ENCODE data around the gene CLCN4.

CLCN4 gene

DNA sequence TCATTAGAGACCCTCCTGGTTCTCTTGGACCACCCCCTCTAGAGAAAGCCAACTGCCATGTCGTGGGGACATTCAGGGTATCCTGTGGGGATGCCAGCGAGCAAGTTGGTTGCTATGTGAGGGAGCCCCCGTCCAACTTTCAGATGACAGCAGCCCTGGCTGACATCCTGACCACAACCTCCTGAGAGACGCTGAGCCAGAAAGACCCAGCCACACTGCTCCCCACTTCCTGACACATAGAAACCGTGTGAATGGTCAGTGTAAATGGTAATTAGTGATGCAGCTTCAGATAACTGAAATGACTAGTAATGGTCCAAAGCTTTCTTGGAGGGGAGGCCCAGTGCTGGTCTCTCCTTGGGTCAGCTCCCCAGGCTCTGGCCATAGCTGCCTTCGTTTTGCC is 10.8 kb downstream of the CLCN4 start:
- ATAC-seq = no peak

DNA sequence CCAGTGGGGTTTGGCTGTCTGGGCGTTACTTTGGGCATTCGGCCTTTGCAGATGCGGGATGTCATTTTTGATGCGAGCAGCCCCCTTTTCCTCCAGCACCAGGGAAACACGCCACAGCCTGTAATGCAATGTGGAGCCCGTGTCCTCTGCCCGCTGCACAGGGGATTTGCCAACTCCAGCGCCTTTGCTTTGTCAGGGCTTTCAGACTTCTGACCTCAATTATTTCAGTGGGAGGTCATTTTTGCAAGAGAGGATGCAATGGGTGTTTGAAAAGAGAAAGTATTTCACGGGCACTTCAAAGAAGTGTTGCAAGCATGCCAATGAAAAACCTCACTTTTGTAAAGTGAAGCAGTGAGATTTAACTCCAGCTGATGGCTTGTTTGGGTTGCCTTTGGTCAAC is 11.5 kb downstream of the CLCN4 start:
- DNase-seq (no peak), ATAC-seq (no peak)

More for the DNA sequence above, 10.8 kb downstream of the CLCN4 start:
- no peak for DNase-seq

DNA sequence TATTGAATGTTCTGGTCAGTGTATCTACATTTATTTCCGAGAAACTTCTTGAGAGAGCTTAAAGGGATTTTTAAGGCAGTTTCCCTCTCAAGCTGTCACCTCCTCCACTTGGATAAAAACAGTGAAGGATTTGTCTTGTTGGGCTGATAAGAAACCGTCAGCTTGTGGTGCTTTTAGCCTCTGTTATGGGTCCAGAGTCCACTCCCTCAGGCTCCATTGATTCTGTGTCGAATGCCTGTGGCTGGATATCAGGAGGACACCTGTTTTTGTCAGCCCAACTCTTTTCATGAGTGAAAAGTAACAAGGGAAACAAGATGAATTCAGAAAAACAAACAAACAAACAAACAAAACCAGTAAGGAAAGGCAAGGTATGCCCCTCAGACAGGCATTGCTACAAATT is 12.4 kb downstream of the CLCN4 start:
- DNase-seq (no peak), ATAC-seq (no peak)

DNA sequence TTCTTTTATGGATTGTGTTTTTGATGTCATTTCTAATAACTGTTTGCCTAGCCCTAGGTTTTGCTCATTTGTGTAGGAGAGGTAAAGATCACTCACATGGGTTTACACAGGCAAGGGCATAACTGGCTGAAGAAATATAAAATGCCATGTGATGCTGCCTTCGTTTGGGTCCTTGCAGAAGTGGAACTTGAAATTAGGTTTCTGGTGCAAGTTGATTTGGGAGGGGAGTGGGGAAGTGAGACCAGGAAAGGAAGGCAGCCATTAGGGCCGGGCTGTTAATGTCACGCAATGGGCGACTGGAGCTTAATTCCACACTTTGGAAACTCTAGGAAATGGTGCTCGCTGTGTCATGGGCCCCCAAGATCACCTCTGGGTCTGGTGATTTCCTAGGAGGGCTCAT is 14.5 kb downstream of the CLCN4 start:
- ATAC-seq (no peak), DNase-seq (no peak)

DNA sequence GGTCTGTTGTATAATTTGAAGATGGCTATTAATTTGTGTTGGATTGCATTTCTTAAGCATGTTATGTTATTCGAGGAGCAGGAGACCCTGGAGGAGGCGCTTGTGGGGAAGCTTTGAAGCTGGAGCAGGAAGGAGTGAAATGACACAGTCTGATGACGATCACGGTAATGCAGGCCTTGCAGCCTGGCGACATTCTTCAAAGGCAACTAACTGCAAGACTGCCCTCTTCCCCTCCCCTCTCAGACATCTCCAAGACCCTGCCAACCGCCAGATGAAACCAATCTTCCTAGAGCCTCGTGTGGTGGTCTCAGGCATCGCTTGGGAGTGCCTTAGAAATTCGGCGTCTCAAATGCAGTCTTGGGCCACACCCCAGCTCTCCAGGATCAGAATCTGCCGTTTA is 16.1 kb downstream of the CLCN4 start:
- no peak for DNase-seq
- no peak for ATAC-seq

DNA sequence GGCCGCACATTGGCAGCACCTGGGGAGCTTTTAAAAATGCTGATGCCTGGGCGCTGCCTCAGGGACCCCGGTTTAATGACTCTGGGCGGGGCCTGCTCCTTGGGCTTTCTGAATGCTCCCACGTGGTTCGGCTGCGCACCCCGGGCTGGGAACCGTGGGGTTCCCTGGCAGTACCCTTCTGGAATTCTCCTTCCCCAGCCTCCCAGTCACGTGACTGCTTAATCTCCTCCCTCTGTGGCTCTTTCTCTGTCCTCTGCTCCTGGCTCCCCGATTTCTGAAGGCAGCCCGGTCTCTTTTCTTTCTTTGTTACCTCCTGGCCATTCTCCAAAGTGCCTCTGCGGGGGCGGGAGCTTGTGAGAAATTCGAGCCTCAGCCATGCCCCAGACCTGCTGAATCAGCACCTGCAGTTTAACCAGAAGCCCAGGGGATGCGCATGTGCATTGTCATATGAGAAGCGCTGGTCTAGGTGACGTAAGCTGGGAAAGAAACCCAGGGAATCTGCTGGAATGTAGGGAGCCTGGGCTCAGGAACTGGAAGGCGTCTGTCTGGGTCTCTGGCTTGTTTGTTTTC is 16.6 kb downstream of the CLCN4 start:
- no peak for DNase-seq
- ATAC-seq = no peak

DNA sequence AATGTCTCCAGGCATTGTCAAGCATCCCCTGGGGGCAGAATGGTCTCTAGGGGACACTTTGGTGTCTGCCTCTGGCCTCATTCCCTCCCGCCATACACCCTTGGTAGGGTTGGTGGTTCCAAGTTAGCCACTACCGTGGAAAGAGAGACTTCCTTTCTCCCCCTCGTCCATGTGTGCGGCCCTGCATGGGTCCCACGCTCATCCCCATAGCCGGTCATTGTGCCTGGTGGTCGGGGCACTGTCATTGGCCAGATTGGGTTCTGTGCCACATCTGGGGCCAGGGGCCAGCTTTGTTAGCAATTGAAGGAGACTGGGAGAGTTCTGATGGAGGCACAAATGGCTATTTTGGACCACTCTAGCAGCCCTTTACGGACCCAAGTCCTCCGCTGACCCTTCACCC is 17.3 kb downstream of the CLCN4 start:
- no peak for ATAC-seq

DNA sequence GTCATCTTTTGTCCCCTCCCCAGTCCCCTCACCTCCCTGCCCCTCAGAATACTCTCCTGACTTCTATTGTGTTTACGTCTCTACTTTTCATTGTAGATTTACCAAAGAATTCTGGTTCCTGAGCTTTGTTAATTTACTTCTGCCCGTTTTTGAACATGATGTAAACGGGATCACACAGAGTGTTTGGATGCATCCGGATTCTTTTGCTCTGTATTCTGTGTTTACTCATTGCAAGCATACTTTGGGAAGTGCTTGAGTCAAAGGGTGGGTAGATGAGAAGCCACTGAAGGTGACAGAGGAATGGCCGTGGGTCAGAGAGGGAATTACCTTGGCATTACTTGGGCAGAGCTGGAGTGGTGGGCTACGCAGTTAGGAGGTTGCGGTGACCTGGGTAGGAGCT is 18.0 kb downstream of the CLCN4 start:
- ATAC-seq = no peak
- DNase-seq = no peak

More for the DNA sequence above, 17.3 kb downstream of the CLCN4 start:
- DNase-seq = no peak

DNA sequence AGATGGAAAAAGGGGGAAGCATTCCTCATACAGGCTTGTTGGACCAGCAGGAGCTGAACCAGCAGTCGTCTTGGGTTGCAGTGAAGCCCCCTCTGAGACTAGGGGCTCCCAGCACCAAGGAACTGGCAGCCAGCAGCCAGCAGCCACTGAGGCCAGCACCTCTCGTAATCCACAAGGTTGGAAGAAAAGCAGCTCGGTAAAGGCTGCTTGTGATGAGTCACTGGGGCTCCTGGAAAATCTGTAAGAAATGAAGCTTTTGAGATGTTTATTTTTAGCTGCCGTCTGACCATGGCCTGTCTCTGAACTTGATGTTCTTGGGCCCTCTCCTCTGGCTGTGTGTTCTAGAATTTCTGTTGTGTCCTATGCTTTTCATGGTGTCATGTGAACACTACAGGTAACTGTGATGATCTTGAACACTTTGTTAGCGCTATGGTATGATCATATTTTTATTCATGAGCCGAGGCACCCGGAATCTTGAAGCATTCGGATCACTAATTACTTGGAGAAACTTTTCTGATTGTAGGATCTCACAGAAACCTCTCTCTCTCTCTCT is 18.6 kb downstream of the CLCN4 start:
- DNase-seq (no peak), ATAC-seq (no peak)

DNA sequence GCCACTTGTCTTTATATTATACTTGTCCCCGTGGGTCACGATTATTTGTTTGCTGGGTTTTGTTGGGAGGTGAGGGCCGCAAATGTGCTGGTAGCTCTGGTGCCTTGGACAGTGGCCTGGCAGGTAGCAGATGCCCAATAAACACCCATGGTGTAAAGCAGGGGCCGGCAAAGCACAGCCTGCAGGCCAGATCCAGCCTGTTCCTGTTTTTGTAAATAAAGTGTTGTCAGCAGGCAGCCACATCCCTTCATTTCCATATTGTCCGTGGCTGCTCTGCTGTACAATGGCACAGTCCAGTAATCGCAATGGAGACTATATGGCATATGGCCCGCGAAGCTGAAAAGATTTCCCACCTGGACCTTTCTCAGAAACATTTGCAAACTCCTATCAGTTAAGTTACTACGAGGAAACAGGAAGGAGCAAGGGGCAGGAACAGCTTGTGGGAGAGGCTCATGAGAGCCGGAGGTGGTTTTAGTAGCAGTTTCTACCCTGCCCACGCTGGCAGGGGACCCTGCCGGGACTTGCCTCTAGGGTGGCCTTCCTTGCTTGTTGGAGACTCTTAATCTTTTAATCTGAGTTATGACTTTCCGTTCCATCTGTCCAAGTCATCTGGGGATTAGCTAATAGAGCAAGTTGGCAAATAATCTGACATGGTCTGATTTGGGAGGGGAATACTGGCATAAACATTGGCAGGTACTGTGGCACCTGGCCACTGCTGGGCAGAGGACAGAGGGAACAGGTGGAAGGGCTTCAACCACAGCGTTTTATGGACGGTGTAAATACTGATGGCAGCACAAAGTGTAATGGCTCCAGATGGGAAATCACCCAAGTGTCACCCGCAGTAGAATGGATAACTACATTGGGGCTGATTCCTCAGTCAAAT is 19.6 kb downstream of the CLCN4 start:
- ATAC-seq = no peak

DNA sequence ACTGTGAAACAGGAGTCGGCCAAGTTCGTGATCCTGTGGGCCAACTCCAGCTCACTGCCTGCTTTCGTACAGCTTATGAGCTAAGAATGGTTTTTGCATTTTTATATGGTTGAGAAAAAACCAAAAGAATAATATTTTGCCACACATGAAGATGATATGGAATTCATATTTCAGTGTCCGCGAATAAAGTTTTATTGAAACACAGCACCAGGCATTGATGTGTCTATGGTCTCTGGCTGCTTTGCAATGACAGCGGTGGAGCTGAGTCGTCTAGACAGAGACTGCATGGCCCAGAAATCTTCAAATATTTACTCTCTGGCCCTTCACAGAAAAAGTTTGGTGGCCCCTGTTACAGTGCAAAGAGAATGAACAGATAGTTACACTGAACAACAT is 20.2 kb downstream of the CLCN4 start:
- ATAC-seq (no peak), DNase-seq (no peak)

More for the DNA sequence above, 19.6 kb downstream of the CLCN4 start:
- DNase-seq = no peak

DNA sequence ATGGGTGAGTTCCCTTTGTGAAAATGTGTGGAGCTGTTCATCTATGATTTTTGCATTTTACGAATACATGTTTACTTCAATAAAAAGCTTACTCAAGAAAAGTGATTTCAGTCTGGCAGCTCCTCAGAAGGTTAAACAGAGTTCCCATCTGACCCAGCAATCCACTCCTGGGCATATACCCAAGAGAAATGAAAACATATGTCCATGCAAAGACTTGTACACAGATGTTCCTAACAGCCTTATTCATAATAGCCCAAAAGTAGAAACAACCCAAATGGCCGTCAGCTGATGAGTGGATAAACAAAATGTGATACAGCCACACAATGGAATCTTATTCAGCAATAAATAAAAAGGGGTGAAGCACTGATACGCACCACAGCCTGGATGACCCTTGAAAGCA is 20.8 kb downstream of the CLCN4 start:
- DNase-seq = no peak
- no peak for ATAC-seq

DNA sequence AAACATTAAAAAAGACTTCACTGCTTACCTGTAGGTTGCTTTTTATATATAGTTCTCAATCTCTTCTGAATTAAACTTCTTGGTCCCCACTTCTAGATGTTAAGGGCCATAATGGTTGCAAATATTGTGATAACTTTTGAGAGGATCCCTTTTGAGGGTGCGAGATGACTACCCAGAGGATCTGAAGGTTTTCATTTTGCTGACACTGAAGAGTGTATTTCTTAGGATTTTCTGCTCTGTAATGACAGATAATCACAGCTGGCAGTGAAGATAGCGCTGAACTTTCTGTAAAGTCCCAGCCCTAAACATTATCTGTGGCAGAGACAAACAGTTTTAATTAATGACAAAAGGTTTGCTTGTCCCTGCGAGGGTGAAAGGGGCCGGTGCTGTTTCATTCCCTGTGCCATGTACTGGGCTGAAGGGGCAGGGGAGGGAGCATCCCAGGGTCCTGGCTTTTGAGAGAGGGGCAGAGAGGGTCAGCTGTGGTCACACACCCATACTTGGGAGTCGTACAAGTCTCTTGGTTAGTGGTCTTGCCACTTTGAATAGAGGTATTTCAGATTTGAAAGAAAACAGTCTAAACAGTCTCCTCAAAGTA is 22.2 kb downstream of the CLCN4 start:
- ATAC-seq (no peak), DNase-seq (no peak)

DNA sequence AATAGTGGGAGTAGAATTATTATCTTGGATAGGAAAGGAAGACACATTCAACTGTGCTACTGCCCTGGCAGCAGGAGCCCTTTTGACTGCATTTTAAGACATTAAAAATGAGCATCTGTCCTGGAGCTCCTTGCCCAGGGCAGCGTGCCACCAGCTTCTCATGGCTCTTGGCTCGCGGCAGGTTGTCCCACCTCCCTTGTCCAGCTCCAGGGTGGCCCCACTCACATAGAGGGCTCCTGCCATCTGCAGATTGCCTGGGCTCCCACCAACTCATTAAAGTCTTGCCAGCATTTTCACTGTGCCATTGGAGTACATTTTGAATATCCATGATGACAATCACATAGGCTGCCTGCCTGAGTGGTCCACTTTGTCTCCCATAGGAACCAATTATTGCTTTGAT is 27.0 kb downstream of the CLCN4 start:
- DNase-seq (no peak), ATAC-seq (no peak)

DNA sequence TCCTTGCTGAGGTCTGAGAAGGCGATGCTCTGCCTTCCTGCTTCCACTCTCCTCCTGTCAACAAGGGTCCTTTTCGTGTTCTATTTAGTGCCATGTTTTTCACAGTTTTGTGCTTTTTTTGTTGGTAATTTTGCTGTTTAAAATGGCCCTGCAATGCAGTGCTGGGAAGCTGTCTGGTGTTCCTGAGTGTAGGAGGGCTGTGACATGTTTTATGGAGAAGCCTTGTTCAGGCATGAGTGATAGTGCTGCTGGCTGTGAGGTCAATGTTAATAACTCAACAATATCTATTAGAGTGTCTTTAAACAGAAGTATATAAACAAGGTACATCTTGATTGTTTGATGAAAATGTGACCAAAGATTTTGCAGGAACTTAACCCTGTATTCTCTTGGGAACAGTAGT is 27.6 kb downstream of the CLCN4 start:
- DNase-seq = no peak
- no peak for ATAC-seq

DNA sequence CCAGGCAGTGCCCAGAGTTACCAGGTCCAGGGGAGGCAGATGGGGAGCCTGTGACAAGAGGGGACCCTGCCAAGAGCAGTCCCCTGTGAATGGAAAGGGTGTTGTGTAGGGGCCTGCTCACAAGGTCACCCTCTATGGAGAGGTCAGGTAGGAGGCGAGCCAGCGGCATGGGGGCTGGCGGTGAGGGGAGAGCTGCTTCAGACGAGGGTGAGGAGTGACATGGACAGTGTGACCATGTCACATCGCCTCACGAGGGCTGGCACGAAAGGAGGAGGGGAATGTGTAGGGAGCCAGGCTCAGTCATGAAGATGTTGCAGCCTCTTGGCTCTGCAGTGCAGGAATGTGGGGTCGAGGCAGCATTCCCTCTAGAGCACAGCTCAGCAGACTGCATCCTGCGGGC is 29.6 kb downstream of the CLCN4 start:
- ATAC-seq (no peak), DNase-seq (no peak)

DNA sequence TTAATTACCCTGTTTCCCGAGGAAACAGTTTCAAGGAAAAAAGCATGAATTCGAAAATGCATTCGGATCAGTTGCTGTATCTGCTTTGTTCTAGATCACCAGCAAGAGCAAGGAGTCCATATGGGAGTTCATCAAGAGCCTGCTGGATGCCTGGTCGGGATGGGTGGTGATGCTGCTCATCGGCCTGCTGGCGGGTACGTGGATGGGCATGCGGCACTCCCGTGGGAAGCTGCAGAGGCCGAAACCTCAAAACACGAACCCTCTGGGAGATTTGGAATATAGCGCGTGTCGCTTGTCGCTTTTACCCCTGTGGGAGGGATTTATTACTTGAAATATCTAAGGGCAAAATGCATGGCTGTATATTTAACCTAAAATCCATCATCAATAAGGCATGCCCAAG is 30.6 kb downstream of the CLCN4 start:
- no peak for DNase-seq
- no peak for ATAC-seq

DNA sequence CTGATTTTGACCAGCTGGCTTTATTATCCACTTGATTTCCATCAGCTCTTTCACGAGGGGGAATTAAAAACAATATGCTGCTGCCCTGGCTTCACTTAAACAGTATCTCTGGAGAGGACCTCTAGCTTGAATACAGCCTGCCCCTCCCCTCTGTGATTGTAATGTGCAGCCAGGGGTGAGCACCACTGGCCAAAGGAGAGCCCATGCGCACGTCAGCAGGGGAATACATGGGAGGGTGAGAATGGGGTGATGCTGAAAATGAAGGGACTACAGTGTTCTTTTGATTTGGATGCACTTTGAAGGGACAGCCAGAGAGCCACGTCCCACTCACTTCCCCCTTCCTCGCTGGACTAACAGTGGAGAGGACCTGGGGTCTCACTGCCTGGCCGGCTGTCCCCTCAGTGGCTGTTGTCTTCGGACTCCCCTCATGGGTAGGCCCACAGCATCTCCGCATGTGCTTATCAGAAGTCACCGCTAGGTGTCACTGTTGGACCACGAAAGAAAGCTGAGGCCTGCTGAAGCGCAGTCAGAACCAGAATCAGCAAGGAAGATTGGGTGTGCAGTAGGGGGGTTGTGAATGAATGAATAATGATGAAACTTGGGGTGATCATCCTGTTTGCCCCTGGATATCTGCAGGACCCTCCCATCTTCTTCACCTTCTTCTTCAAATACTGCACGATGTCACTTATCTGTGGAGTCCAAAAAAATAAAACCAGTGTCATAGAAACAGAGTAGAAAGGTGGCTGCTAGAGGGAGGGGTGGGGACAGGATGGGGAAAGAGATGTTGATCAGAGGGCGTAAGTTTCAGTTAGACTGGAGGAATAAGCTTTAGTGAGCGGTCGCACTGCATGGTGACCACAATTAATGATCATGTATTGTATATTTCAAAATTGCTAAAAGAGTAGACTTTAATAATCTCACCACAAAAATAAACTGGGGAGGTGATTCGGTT is 32.8 kb downstream of the CLCN4 start:
- DNase-seq (peak; percentile 69), ATAC-seq (peak; percentile 65)

DNA sequence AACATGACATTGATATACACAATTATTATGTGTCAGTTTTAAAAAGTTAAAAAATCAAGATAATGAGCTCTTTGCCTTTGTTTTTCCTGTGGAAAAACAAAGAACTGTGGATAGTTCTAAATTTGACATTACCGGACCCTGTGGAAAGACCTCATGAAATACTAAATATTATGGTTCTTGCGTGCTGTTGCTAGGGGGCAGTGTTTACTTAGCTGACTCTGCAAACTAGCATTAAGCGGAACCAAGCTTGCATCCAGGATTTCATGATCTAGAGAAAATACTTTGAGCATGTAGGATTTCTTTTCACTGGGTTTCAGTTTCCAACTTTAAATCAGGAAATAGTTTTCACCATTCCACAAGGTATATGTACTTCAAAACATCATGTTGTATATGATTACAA is 33.6 kb downstream of the CLCN4 start:
- DNase-seq (no peak), ATAC-seq (no peak)

DNA sequence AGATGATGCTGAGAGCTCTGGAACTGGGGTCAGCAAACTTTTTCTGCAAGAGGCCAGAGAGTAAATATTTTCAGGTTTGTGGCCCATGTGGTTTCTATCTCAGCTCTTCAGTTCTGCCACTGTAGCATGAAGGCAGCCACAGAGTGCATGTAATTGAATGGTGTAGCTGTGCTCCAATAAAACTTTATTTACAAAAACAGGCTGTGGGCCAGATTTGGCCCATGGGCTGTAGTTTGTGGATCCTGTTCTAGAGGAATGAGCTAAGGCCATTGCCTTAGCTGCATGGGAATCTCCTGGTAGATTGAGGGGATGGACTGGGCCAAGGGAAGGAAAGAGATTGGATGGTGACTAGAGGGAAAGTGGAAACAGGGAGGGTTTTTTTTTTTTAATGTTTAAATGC is 36.8 kb downstream of the CLCN4 start:
- ATAC-seq (no peak), DNase-seq (no peak)

DNA sequence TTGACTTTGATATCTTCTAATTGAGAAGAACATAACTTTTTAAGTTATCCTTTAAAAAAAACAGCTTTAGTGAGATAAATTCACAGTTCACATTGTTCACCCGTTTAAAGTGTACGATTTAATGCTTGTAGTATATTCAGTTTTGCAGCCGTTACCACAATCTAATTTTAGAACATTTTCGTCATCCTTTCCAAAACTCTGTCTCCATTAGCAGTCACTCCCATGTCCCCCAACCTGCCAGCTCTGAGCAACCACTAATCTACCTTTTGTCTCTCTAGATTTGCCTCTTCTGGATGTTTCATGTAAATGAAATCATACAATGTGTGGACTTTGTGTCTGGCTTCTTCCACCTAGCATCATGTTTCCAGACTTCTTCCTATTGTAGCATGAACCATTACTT is 38.6 kb downstream of the CLCN4 start:
- no peak for ATAC-seq
- no peak for DNase-seq

DNA sequence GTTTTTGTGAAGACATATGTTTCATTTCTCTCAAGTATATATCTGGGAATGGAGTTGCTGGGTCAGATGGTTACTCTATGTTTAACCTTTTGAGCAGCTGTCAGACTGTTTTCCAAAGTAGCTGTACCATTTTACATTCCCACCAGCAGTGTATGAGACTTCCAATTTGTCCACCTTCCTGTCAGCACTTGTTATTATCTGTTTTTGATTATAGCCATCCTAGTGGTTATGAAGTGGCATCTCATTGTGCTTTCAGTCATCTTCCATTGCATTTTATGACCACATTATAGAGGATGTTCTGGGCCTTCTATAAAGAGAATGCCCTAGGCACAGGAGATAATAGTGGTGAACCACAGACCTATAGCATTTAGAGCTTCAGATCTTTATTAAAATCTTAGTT is 39.2 kb downstream of the CLCN4 start:
- DNase-seq (no peak), ATAC-seq (no peak)
